Astrocyte (in vitro differentiated cells and primary cell): ENCODE results near the gene ADCY4.

Source experiments
- CTCF ChIP-seq: IDR thresholded peaks from 2 replicates; pipeline ENCODE4 v1.5.1; 2011; ENCODE audit warnings: low read depth, mild to moderate bottlenecking, inconsistent platforms, low read length, moderate library complexity; ENCODE audit not compliant: insufficient read depth
- EZH2 ChIP-seq: IDR thresholded peaks from 2 replicates; pipeline ENCODE4 v1.6.1; 2012; ENCODE audit warnings: mild to moderate bottlenecking, low read length, inconsistent platforms; ENCODE audit not compliant: insufficient read depth

- TF ChIP-seq CTCF (no peak), EZH2 (peak; percentile 37)
These were observed 18.9 kb downstream of the ADCY4 start for GRCh38 chr14:24315807-24316596.
